SK-N-SH treated with all-trans-retinoic acid at 6 μM for 48 hours (cell line): ENCODE measurements around the gene ENSA.
"Not testable (repeated sequence)": the region's sequence is repeated elsewhere in the genome, so short reads cannot be mapped to it uniquely, and the experiment has no call there.

Source experiments
- TOX ChIP-seq: fragments of 250-450 bp; sonication (Bioruptor Pico); IDR thresholded peaks from 2 replicates; pipeline ENCODE4 v1.8.0; 2021; ENCODE audit warnings: mild to moderate bottlenecking, moderate library complexity, borderline replicate concordance
- TF ChIP-seq, protein P1 (sequence below): fragments of 250-450 bp; sonication (Bioruptor Pico); IDR thresholded peaks from 2 replicates; pipeline ENCODE4 v1.8.0; 2021; ENCODE audit warnings: low read depth, mild to moderate bottlenecking, moderate library complexity, borderline replicate concordance

GRCh38 chr1:150657064-150657463 is 27.7 kb upstream of the ENSA start:
- TF ChIP-seq, protein P1, sequence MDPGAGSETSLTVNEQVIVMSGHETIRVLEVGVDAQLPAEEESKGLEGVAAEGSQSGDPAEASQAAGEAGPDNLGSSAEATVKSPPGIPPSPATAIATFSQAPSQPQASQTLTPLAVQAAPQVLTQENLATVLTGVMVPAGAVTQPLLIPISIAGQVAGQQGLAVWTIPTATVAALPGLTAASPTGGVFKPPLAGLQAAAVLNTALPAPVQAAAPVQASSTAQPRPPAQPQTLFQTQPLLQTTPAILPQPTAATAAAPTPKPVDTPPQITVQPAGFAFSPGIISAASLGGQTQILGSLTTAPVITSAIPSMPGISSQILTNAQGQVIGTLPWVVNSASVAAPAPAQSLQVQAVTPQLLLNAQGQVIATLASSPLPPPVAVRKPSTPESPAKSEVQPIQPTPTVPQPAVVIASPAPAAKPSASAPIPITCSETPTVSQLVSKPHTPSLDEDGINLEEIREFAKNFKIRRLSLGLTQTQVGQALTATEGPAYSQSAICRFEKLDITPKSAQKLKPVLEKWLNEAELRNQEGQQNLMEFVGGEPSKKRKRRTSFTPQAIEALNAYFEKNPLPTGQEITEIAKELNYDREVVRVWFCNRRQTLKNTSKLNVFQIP (CRISPR knock-in tag), result not testable (repeated sequence)
- TF ChIP-seq TOX (CRISPR knock-in tag), result not testable (repeated sequence)
